SK-N-SH treated with all-trans-retinoic acid at 6 μM for 48 hours (cell line): ENCODE data around the gene DHRS7B.

Source experiments
- ARNTL ChIP-seq: fragments of 450-650 bp; formaldehyde crosslinking; IDR thresholded peaks from 2 replicates; pipeline ENCODE4 v1.5.0; 2020; ENCODE audit warnings: low read depth, mild to moderate bottlenecking, moderate library complexity, borderline replicate concordance
- BACH2 ChIP-seq: fragments of 250-450 bp; sonication (Bioruptor Pico); IDR thresholded peaks from 2 replicates; pipeline ENCODE4 v1.9.0; 2021; ENCODE audit warnings: mild to moderate bottlenecking, borderline replicate concordance
- RARB ChIP-seq: fragments of 250-450 bp; sonication (Bioruptor Pico); IDR thresholded peaks from 2 replicates; pipeline ENCODE4 v1.8.0; 2021; ENCODE audit warnings: mild to moderate bottlenecking, moderate library complexity
- SNAI2 ChIP-seq: fragments of 250-450 bp; sonication (Bioruptor Pico); IDR thresholded peaks from 2 replicates; pipeline ENCODE4 v1.5.0; 2020; ENCODE audit warnings: mild to moderate bottlenecking, moderate library complexity
- ZFP30 ChIP-seq: fragments of 450-650 bp; formaldehyde crosslinking; IDR thresholded peaks from 2 replicates; pipeline ENCODE4 v1.5.0; 2022; ENCODE audit warnings: mild to moderate bottlenecking, moderate library complexity
- TF ChIP-seq, protein P1 (sequence below): fragments of 250-450 bp; sonication (Bioruptor Pico); IDR thresholded peaks from 2 replicates; pipeline ENCODE4 v1.8.0; 2020; ENCODE audit warnings: mild to moderate bottlenecking, moderate library complexity, borderline replicate concordance

DNA sequence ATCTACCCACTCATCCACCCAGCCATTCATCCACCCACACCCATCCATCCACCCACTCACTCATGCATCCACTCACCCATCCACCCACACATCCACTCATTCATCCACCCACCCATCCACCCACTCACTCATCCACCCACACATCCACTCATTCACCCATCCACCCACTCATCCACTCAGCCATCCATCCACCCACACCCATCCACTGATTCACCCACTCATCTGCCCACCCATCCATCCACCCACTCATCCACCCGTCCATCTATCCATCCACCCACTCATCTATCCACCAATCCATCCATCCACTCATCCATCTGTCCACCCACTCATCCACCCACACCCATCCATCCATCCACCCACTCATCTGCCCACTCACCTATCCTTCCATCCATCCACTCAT, 109.2 kb downstream of the DHRS7B start:
- TF ChIP-seq RARB (CRISPR knock-in tag) (no peak), ARNTL (CRISPR knock-in tag) (no peak), SNAI2 (CRISPR knock-in tag) (no peak), BACH2 (CRISPR knock-in tag) (no peak), ZFP30 (CRISPR knock-in tag) (no peak)
- TF ChIP-seq, protein P1, sequence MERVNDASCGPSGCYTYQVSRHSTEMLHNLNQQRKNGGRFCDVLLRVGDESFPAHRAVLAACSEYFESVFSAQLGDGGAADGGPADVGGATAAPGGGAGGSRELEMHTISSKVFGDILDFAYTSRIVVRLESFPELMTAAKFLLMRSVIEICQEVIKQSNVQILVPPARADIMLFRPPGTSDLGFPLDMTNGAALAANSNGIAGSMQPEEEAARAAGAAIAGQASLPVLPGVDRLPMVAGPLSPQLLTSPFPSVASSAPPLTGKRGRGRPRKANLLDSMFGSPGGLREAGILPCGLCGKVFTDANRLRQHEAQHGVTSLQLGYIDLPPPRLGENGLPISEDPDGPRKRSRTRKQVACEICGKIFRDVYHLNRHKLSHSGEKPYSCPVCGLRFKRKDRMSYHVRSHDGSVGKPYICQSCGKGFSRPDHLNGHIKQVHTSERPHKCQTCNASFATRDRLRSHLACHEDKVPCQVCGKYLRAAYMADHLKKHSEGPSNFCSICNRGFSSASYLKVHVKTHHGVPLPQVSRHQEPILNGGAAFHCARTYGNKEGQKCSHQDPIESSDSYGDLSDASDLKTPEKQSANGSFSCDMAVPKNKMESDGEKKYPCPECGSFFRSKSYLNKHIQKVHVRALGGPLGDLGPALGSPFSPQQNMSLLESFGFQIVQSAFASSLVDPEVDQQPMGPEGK (CRISPR knock-in tag) = no peak
